ENCODE results near the gene OR51V1.

- TF ChIP-seq POLR2AphosphoS5 (IDR thresholded peaks at IDR 0.05; ENCODE audit: low read depth, low read length) (no peak), POLR2A (IDR thresholded peaks at IDR 0.05; ENCODE audit: low read depth, low read length) (no peak)
Measured at GRCh38 chr11:5237420-5237819, 36.9 kb upstream of the OR51V1 start.

All from GM12892 (cell line).